ENCODE data around the gene FMO2.

DNA sequence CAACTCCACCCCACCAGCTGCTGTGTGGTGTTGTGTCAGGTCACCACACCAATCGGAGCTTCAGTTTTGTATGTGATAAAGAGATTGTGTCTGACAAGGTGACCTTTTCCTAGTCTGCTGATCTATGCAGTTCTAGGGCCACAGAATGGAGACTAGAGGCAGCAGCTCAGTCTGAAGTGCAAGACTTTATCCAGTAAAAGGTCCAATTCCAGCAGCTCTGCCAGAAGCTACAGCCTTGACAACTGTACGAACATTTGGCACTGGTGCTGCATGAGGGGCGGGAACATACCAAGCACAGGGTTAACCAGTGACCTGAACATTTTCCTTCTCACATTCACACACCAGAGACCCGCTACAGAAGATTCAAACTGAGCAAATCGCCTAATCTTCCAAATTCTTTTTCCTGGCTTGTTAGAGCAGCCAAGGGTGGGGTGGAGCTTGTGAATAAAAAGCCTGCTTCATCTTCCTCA lies 72.5 kb downstream of the FMO2 start:
- TF ChIP-seq, protein P1, sequence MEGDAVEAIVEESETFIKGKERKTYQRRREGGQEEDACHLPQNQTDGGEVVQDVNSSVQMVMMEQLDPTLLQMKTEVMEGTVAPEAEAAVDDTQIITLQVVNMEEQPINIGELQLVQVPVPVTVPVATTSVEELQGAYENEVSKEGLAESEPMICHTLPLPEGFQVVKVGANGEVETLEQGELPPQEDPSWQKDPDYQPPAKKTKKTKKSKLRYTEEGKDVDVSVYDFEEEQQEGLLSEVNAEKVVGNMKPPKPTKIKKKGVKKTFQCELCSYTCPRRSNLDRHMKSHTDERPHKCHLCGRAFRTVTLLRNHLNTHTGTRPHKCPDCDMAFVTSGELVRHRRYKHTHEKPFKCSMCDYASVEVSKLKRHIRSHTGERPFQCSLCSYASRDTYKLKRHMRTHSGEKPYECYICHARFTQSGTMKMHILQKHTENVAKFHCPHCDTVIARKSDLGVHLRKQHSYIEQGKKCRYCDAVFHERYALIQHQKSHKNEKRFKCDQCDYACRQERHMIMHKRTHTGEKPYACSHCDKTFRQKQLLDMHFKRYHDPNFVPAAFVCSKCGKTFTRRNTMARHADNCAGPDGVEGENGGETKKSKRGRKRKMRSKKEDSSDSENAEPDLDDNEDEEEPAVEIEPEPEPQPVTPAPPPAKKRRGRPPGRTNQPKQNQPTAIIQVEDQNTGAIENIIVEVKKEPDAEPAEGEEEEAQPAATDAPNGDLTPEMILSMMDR (IDR thresholded peaks at IDR 0.05; ENCODE audit: insufficient read depth, low read depth, low read length), result no peak
- no peak for TF ChIP-seq EZH2 (IDR thresholded peaks at IDR 0.05; ENCODE audit: insufficient read depth, low read length)
